GM11168 (cell line): ENCODE data around the gene DCAF8.

Source experiments
- in situ Hi-C: fragments of 300-500 bp; cut with MboI; formaldehyde crosslinking; loops from one replicate; pipeline ENCODE4 v1.12.0; 2022; ENCODE audit warnings: low sequenced_read_pairs; ENCODE audit not compliant: unreplicated experiment

DCAF8 gene

DNA sequence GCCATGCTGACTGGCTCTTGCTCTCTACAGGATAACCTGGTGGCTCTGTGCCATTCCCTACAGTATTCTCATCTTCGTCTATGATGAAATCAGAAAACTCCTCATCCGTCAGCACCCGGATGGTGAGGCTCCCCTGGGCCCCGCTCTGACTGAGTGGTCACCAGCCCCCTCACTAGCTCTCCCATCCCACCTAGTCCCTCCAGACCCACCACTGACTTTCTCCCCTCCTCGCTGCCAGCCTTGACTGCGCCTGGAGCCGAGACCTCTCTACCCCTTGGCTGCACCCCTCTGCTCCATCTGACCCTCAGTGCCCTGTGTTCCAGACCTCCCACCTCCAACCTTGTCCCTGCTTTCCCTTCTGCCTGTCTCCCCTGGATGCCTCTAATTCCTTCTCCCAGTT lies 76.1 kb downstream of the DCAF8 start:
- in situ Hi-C loops, result no loop called here

DNA sequence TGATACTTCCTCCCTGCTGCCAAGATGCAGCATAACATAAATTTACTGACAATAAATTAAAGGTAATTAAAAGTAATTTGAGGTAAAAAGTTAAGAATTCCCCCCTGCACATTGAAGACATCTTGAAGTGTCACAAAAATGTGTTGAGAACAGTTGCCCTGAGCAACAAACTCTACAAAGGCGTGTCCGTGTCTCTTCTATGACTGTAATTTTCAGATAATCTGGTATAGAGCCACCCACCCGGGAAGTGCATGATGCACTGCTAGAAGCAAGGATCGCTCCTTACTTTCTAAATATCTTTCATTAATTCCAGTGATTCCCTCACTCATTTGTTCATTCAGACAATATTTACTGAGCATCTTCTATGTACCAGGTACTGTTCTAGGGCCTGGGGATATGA lies 83.0 kb downstream of the DCAF8 start:
- in situ Hi-C loops, result no loop called here

DNA sequence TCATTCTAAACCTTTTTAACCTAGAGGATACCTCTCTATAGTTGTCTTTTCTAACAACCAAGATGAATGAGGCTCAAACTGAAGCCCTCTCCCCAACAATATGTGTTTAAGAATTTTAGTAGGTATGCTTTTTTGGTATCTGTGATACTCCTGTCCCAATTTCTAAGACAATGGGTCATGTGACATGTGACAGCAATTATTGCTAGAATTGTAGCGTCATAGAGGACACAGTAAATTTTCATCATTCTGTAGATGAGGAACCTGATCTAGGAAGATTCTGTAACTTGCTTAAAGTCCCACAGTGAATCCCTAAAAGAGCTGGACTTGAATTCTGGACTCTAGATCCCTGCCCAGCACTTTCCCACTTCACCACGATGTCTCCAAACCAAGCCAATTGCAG lies 83.6 kb downstream of the DCAF8 start:
- in situ Hi-C loops, result no loop called here

DNA sequence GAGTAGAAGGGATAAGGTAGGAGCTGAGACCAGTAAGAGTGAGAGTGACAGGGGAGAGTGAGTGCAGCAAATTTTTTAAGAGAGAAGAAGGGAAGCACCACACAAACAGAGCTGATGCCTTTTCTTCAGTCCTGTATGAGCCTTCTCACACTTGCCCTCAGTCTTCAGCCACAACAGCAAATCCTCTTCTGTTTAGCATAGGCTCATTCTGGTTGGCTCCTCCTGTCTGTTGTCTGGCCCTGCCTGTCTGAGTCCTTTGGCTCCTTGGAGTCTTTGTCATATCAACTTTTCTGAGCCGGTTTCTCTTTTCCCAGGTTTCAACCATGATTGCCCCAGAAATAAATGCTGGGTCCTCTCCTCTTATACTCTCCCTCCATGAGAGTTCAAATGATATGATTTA lies 84.7 kb downstream of the DCAF8 start:
- in situ Hi-C loops, result no loop called here

DNA sequence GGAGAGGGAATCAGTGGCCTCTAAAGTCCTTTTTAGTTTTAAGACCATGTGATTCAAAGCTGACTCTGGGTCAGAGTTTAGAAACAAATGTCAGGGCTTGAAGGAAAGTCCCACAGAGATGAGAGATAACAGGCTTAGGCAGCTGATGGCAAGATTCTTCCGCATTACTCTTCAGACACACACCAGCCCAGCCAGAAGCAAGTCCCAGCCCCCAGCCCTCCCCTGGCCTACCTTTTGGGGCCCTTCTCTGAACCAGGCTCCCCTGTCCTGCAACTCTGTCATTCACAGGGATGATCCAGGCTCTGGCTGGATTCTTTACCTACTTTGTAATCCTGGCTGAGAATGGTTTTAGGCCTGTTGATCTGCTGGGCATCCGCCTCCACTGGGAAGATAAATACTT lies 85.1 kb downstream of the DCAF8 start:
- in situ Hi-C loops, result no loop called here

DNA sequence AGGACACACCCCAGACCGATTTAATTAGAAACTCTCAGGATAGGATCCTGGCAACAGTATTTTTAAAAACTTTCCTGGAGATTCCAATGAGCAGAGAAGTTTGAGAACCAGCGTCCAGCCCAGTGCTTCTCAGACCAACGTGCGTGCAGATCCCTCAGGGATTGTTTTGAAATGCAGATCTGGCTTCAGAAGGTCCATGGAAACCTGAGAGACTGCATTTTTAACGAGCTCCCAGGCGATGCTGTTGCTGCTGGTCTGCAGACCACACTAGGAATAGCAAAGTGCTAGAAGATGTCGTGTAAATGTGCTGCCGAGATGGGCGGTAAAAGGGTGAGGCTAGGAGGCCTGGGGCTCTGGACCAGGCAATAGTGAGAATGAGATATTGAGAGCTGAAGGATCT lies 90.4 kb downstream of the DCAF8 start:
- in situ Hi-C loops, result loop anchor here (5.0 kb wide), 1 partner anchor 65 kb away; no protein-coding TSS in a partner anchor

DNA sequence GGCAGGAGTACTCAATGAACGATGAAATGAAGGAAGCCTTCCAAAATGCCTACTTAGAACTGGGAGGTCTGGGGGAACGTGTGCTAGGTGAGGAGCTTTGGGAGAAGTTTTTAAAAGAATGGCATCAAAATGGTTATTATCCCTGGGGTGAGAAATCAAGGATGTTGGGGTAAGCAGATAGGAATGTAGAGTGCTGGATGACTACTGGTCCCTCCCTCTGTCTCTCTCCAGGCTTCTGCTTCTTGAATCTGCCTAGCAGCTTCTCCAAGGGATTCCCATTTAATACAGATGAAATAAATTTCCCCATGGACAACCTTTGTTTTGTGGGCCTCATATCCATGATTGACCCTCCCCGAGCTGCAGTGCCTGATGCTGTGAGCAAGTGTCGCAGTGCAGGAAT lies 91.0 kb downstream of the DCAF8 start:
- in situ Hi-C loops, result loop anchor here (5.0 kb wide), 1 partner anchor 64 kb away; no protein-coding TSS in a partner anchor

DNA sequence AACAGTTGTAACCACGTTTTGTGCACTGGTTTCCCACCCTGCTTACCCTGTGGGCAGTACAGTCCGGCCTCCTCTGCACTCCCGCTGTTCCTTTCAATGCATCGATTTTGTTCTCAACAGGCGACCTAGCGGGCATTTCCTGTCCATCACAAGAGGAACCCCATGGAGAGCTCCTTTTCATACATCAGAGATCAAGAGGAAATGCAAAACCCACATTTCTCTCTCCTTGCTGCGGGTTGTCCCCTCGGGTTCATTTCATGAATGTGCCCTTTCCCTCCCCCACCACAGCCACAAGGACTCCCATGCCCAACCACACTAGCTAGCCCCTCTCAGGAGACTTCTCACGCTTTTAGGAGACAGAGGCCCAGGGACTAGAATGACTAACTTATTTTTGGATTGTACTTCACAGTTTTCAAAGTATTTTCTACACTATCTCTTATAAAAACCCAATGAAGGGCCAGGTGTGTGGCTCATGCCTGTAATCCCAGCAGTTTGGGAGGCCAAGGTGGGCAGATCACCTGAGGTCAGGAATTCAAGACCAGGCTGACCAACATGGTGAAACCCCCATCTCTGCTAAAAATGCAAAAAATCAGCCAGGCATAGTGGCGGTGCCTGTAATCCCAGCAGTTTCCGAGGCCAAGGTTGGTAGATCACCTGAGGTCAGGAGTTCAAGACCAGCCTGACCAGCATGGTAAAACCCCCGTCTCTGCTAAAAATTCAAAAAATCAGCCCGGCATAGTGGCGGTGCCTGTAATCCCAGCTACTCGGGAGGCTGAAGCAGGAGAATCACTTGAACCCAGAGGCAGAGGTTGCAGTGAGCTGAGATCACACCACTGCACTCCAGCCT lies 92.6 kb downstream of the DCAF8 start:
- in situ Hi-C loops, result loop anchor here (5.0 kb wide), 1 partner anchor 62 kb away; no protein-coding TSS in a partner anchor

DNA sequence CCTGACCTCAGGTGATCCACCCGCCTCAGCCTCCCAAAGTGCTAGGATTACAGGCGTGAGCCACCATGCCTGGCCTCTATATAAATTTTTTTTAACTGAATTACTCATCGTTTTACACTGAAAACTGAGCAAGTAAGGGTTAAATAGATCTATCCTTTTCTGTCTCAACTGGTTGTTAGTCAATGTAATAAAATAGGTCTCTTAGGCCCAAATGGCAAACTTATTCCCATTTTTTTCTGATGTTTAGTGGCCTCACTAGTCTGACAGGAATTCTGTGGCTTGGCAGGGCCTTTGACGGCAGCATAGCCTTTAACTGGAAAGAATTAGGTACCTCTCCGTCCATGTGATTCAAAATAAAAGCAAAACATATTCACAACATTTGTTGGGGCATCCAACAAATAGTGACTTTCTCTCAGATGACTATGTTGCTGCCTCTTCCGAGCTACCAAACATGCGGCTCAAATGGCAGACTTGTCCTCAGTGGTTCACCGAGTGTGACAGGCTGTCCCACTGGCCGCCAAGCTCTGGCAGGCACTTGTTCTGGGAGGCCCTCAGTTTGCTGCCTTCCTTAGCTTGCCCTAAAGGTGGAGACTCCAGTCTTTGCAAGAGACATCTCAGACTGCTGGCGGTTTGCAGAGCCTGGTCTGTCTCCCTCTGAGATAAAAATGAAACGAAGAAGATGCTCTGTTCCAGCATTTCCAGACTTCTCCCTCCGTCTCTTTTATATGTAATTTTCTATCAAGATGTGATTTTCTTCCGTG lies 93.6 kb downstream of the DCAF8 start:
- in situ Hi-C loops, result no loop called here

DNA sequence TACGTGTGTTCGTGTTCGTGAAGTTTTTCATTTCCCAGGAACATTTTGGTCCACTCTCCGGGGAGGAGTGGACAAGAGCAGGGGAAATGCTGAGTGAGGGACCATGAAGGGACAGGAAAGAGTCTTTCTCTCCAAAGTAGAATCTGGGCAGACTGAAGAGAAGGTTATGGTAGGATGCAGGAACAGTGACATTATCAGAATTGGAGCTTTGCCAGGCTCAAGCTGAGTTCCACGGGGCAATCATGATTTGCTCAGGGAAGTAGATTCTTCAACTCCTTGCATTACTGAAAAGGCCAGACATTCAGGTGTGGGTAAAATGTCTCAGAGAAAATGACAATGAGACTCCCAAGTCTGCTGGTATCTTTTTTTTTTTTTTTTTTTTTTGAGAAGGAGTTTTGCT lies 94.3 kb downstream of the DCAF8 start:
- in situ Hi-C loops, result no loop called here

DNA sequence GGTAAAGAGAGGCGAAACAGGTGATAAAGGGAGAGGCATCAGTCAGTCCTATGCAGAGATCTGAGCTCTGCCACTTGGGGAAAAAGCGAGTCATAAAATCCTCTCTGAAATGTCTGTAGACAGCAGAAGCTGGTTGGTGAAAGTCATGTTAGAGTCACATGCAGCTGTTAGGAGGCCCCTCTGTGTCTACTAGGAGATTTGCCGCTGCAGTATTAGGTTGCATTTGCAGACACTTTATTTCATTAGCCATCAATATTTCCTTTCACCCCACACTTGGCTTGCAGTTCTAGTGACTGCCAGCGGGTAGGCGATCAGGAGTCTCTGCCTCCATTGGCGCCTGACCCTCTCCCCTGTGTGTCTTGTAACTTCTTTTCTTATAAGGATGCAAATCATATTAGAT lies 94.8 kb downstream of the DCAF8 start:
- in situ Hi-C loops, result no loop called here

DNA sequence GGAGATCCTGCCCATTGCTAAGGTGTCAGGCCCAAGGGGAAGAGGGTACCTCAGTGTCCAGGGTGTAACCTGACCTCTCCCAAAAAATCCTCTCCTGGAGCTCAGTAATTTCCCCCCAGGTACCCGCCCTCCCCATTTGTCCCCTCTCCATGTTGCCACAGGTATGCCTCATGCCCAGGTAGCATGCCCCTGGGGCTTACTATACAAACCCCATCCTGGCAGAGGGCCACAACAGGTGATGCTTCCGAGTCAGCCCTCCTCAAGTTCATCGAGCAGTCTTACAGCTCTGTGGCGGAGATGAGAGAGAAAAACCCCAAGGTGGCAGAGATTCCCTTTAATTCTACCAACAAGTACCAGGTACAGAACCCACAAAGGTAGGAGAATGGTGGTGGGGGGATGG lies 95.3 kb downstream of the DCAF8 start:
- in situ Hi-C loops, result no loop called here

DNA sequence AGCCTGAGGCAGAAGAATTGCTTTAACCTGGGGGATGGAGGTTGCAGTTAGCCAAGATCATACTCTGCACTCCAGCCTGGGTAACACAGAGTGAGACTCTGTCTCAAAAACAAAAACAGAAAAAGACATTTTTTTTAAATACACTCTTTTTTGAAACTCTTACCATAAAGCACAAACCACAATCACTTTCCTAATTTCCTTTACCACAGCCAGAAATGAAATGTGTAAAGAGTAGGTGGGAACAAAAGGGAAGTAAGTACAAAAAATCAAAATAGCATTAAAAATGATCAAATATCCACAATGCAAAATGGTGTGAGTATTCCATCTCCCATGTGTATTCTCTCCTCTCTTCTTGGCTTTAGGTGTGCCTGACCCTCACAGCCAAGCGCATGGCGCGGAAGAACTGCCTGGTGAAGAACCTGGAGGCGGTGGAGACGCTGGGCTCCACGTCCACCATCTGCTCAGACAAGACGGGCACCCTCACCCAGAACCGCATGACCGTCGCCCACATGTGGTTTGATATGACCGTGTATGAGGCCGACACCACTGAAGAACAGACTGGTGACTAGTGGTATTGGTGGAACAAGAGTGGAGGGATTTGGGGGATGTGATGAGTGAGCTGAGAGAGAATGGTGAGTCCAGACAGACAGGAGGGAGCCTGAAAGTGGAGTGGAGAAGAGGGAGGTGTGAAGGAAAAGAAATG lies 96.0 kb downstream of the DCAF8 start:
- in situ Hi-C loops, result no loop called here
